Neural cell (in vitro differentiated cells): Measurements from ENCODE around the gene ZNF729. TPM values are rescaled to one million over a fixed set of nuclear protein-coding genes. Genes with fewer than 3 reads are reported as not detected.

Source experiments
- polyA plus RNA-seq: library from polyadenylated mRNA; depleted of rRNA; stranded (reverse); fragments of >200 nt; gene quantifications from 2 replicates; pipeline ENCODE4 v1.2.3, GENCODE V29; 2014
- small RNA-seq, 3 experiments: library from RNA; depleted of rRNA; stranded (forward); fragments of <200 nt; gene quantifications; one replicate each; pipeline ENCODE3, GENCODE V24; 2012

ZNF729 gene
- polyA plus RNA-seq, 1 donor from 2014 or later, result 0.09 TPM

Small RNAs within 50 kb of the gene (small RNA-seq; reads per million reads assigned to genes)
- 0 reads per million in 3 experiments for gene AC011494.1

Other genes starting within 250 kb of the ZNF729 start
- not detected in 2 replicates for gene ZNF257, start 234.0 kb upstream of the ZNF729 start, polyA plus RNA-seq
- gene ZNF676, start 89.5 kb upstream of the ZNF729 start, polyA plus RNA-seq, result not detected in 2 replicates
- gene ZNF98, start 135.9 kb downstream of the ZNF729 start, polyA plus RNA-seq, result not detected in 2 replicates